Smooth muscle cell of trachea (primary cell): ENCODE results near the gene PALMD. TPM values are rescaled to one million over a fixed set of nuclear protein-coding genes. Genes with fewer than 3 reads are reported as not detected.

Experiments
- total RNA-seq: library from RNA; depleted of rRNA; stranded (reverse); fragments of >200 nt; gene quantifications from 2 replicates; pipeline ENCODE4 v1.2.1, GENCODE V29; 2014

The PALMD gene
- total RNA-seq, result 1.7 and 2.0 TPM in 2 replicates

GRCh38 chr1:99645699-99646531, at the start of gene PALMD:
Gene PALMD, plus strand, starts transcription at chr1:99646113. Its CDS starts 205 bp downstream, at chr1:99646318.

Other genes with a start within 250 kb of the PALMD start
- gene FRRS1, start 120.5 kb downstream of the PALMD start, total RNA-seq, result 45.3 and 49.3 TPM in 2 replicates
- gene AGL, start 204.2 kb downstream of the PALMD start, total RNA-seq, result 16.2 and 22.8 TPM in 2 replicates